Measurements from ENCODE around the gene MIA.
A peak's percentile ranks its signal among the peaks of the same experiment; 100 is the strongest.
"Not testable (repeated sequence)": the region's sequence is repeated elsewhere in the genome, so short reads cannot be mapped to it uniquely, and the experiment has no call there.

Gene MIA

GRCh38 chr19:40774916-40775631 is at the start of gene MIA:
Gene MIA, plus strand, starts transcription at chr19:40775521. Its CDS starts 22 bp downstream, at chr19:40775543.
- DNase-seq (ENCODE audit: low read depth, low spot score): peak; percentile 27

GRCh38 chr19:40726279-40726678 is 49.0 kb upstream of the MIA start:
- no peak for DNase-seq (ENCODE audit: low read depth, low spot score)

- not testable (repeated sequence) for DNase-seq (ENCODE audit: low read depth, low spot score)
Observed at GRCh38 chr19:40730065-40730464, 45.3 kb upstream of the MIA start.

- not testable (repeated sequence) for DNase-seq (ENCODE audit: low read depth, low spot score)
Observed at GRCh38 chr19:40732304-40732703, 43.0 kb upstream of the MIA start.

GRCh38 chr19:40733149-40733548 is 42.2 kb upstream of the MIA start:
- DNase-seq (ENCODE audit: low read depth, low spot score): no peak

GRCh38 chr19:40735013-40735771 is 40.1 kb upstream of the MIA start:
- DNase-seq (ENCODE audit: low read depth, low spot score): no peak

- DNase-seq (ENCODE audit: low read depth, low spot score): no peak
Observed at GRCh38 chr19:40736661-40737060, 38.7 kb upstream of the MIA start.

GRCh38 chr19:40737102-40737644 is 38.1 kb upstream of the MIA start:
- DNase-seq (ENCODE audit: low read depth, low spot score): no peak

GRCh38 chr19:40739030-40739839 is 36.1 kb upstream of the MIA start:
- no peak for DNase-seq (ENCODE audit: low read depth, low spot score)

- DNase-seq (ENCODE audit: low read depth, low spot score): no peak
Observed at GRCh38 chr19:40739871-40740703, 35.2 kb upstream of the MIA start.

GRCh38 chr19:40740747-40741146 is 34.6 kb upstream of the MIA start:
- no peak for DNase-seq (ENCODE audit: low read depth, low spot score)

GRCh38 chr19:40741527-40742390 is 33.6 kb upstream of the MIA start:
- DNase-seq (ENCODE audit: low read depth, low spot score): no peak

- DNase-seq (ENCODE audit: low read depth, low spot score): no peak
Observed at GRCh38 chr19:40742477-40742876, 32.8 kb upstream of the MIA start.

- no peak for DNase-seq (ENCODE audit: low read depth, low spot score)
Observed at GRCh38 chr19:40742886-40743285, 32.4 kb upstream of the MIA start.

- DNase-seq (ENCODE audit: low read depth, low spot score): no peak
Observed at GRCh38 chr19:40743926-40744325, 31.4 kb upstream of the MIA start.

GRCh38 chr19:40744554-40745401 is 30.5 kb upstream of the MIA start:
- no peak for DNase-seq (ENCODE audit: low read depth, low spot score)

- DNase-seq (ENCODE audit: low read depth, low spot score): peak; percentile 51
Observed at GRCh38 chr19:40745402-40745780, 29.9 kb upstream of the MIA start.

- no peak for DNase-seq (ENCODE audit: low read depth, low spot score)
Observed at GRCh38 chr19:40747536-40747935, 27.8 kb upstream of the MIA start.
